Transverse colon (tissue), 4 donors: ENCODE measurements around the gene CD244. TPM values are rescaled to one million over a fixed set of nuclear protein-coding genes. Genes with fewer than 3 reads are reported as not detected.
A peak's percentile ranks its signal among the peaks of the same experiment; 100 is the strongest.

Source experiments
- DNase-seq: peaks from one replicate; pipeline ENCODE4 v3.0.0-alpha.2; 2019
- H3K27ac ChIP-seq, 4 donors: fragments of 200-600 bp; sonication (generic); 2 replicates each; pipeline ENCODE4 v1.5.1; 2016 to 2018; ENCODE audit warnings: inconsistent platforms in 4 of 4
- H3K27me3 ChIP-seq: fragments of 200-600 bp; sonication (generic); 2 replicates; pipeline ENCODE4 v1.5.1; 2017; ENCODE audit warnings: inconsistent platforms
- H3K36me3 ChIP-seq, 4 donors: fragments of 200-600 bp; sonication (generic); 2 replicates each; pipeline ENCODE4 v1.5.1; 2017 to 2019; ENCODE audit warnings: inconsistent platforms in 4 of 4
- H3K4me1 ChIP-seq, 4 donors: fragments of 200-600 bp; sonication (generic); 2 replicates each; pipeline ENCODE4 v1.5.1; 2017 to 2020; ENCODE audit warnings: inconsistent platforms in 4 of 4
- H3K4me3 ChIP-seq, 4 donors: fragments of 200-600 bp; sonication (generic); 1 replicate in 1 of 4; 2 replicates in 3 of 4; pipeline versions ENCODE4 v1.5.1 to v1.6.1; 2017 to 2019; ENCODE audit warnings: inconsistent platforms in 4 of 4
- H3K9me3 ChIP-seq, 2 donors: fragments of 200-600 bp; sonication (generic); 2 replicates each; pipeline ENCODE4 v1.5.1; 2017 to 2019; ENCODE audit warnings: inconsistent platforms in 2 of 2
- CTCF ChIP-seq, 5 experiments: fragments of 200-600 bp in 3 of 5; fragments of 450-650 bp in 2 of 5; sonication (generic) in 3 of 5; IDR thresholded peaks; 1 replicate in 2 of 5; 2 replicates in 3 of 5; pipeline ENCODE4 v1.5.1; 2016 to 2017; ENCODE audit warnings: antibody characterized with exemption in 5 of 5, inconsistent platforms in 3 of 5, mild to moderate bottlenecking in 2 of 5, moderate library complexity in 1 of 5
- EP300 ChIP-seq: sonication (generic); formaldehyde crosslinking; IDR thresholded peaks from one replicate; pipeline ENCODE4 v1.6.1; 2017; ENCODE audit warnings: antibody characterized with exemption, low read depth
- POLR2A ChIP-seq: fragments of 450-650 bp; IDR thresholded peaks from one replicate; pipeline ENCODE4 v1.6.1; 2016; ENCODE audit warnings: antibody characterized with exemption, mild to moderate bottlenecking, moderate library complexity
- POLR2AphosphoS5 ChIP-seq, 3 donors: sonication (generic); formaldehyde crosslinking; IDR thresholded peaks; one replicate each; pipeline ENCODE4 v1.6.1; 2016; ENCODE audit warnings: antibody characterized with exemption in 3 of 3
- WGBS, 2 donors: methylation state at CpG; one replicate each; pipeline ENCODE4 v1.1.5; 2018; ENCODE audit warnings: low coverage in 1 of 2; 5-methylcytosine and 5-hydroxymethylcytosine counted together
- in situ Hi-C, 4 donors: fragments of 200-750 bp; cut with MboI; loops; one replicate each; pipeline versions ENCODE4 v1.15.0 to v1.15.1; 2017; ENCODE audit warnings: low sequenced_read_pairs in 3 of 4, low pct_ligation_motif_present in 1 of 4, low pct_unique_long_range_greater_than_20kb in 1 of 4
- intact Hi-C: fragments of 100-400 bp; cut with DNase I; formaldehyde crosslinking; loops from one replicate; pipeline ENCODE4 v1.15.1; 2023; ENCODE audit warnings: low total_unique reads
- total RNA-seq, 4 donors: library from RNA; depleted of rRNA; stranded (reverse); fragments of >200 nt; gene quantifications; one replicate each; pipeline ENCODE4 v1.1.0, GENCODE V29; 2016

Gene CD244
- total RNA-seq, 4 donors from 2014 or later: 0.48 to 0.55 TPM; not detected in 2

DNA sequence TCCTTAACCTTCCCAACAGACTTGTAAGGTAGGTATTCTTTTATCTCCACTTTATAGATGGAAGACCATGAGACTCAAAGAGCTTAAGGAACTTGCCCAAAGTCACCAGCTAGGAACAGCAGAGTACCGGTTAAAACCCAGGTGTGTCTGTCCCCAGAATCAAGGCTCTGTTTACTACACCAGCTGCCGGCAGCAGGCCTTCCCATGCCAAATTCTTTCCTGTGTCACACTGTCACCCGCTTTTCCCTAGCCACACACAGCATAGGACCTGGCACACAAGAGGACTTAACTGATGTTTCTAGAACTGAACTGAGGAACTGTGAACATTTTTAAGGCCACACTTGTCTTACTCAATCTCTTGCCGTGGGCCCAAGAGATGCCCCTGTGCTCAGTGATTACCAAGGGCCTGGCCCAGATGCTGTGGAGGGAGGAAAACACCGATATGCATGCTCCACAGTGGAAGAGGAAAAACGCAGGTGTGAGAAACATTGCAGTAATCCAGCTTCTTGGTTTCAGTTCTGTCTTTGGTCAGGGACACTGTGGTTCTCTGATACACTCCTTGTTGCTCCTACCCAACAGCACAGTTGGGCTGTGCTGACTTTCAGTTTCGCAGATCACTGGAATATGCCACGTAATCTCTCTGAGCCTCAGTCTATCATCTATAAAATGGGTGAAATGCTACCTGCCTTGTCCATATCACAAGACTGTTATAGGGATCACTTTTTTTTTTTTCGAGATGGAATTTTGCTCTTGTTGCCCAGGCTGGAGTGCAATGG, 80.6 kb downstream of the CD244 start:
- Histone ChIP-seq H3K27me3 (no peaks in the 10 kb centered on the region), H3K9me3 (no peaks in the 10 kb centered on the region), H3K36me3 (no peaks in the 10 kb centered on the region), H3K4me1 (peaks cover 16 to 23% (median 21%) of the 10 kb centered on the region in 4 donors), H3K27ac (peak overlapping the region; percentile 80 to 90 (median 86)), H3K4me3 (no peak overlapping the region)
- 46 to 76% methylated on average over 4 to 9 of the region's 9 CpGs for WGBS, 2 donors
- in situ Hi-C loops: no loop called here
- no peak for TF ChIP-seq EP300
- TF ChIP-seq POLR2A: no peak
- peak in 1 of 3 donors; percentile 31 for TF ChIP-seq POLR2AphosphoS5 (IDR thresholded peaks at IDR 0.05)
- DNase-seq: peak; percentile 42
- intact Hi-C loops: no loop called here

- no peaks in the 10 kb centered on the region for H3K27me3 ChIP-seq
- 47 to 55% methylated on average over 6 to 8 of the region's 8 CpGs for WGBS, 2 donors
- intact Hi-C loops (no loop called here), in situ Hi-C loops (no loop called here)
- H3K4me3 ChIP-seq: no peak overlapping the region
- no peaks in the 10 kb centered on the region for H3K36me3 ChIP-seq
- DNase-seq: peak; percentile 78
- peak overlapping the region; percentile 80 to 90 (median 86) for H3K27ac ChIP-seq
- no peaks in the 10 kb centered on the region for H3K9me3 ChIP-seq
- TF ChIP-seq POLR2AphosphoS5 (IDR thresholded peaks at IDR 0.05) (peak in 2 of 3 donors; percentile 54 to 58), CTCF (IDR thresholded peaks at IDR 0.05) (no peak), POLR2A (no peak), EP300 (no peak)
- H3K4me1 ChIP-seq: peaks cover 16 to 23% (median 21%) of the 10 kb centered on the region in 4 donors
Observed at GRCh38 chr1:160781186-160781766, 81.4 kb downstream of the CD244 start.

GRCh38 chr1:160780398-160780755, 82.3 kb downstream of the CD244 start:
- DNase-seq: no peak
- H3K36me3 ChIP-seq: no peaks in the 10 kb centered on the region
- intact Hi-C loops (no loop called here), in situ Hi-C loops (no loop called here)
- WGBS, 2 donors: 77% methylated on average over 2 of the region's 2 CpGs; no CpG with 5 or more reads in 1 of the 2 donors
- H3K27me3 ChIP-seq: no peaks in the 10 kb centered on the region
- H3K4me3 ChIP-seq: no peak overlapping the region
- H3K4me1 ChIP-seq: peaks cover 16 to 23% (median 21%) of the 10 kb centered on the region in 4 donors
- peak overlapping the region; percentile 80 to 90 (median 86) for H3K27ac ChIP-seq
- TF ChIP-seq POLR2A (no peak), CTCF (IDR thresholded peaks at IDR 0.05) (no peak), POLR2AphosphoS5 (IDR thresholded peaks at IDR 0.05) (no peak), EP300 (no peak)
- no peaks in the 10 kb centered on the region for H3K9me3 ChIP-seq

Other genes starting within 250 kb of the CD244 start
- 1 to 10 TPM in 3 of 4 donors, not detected in 1; 1.1 to 3.3 (median 3.2) TPM for gene SLAMF1, start 215.8 kb downstream of the CD244 start, total RNA-seq
- 10 to 100 TPM in 2 of 4 donors, 1 to 10 TPM in 1, not detected in 1; 7.5 to 31.3 (median 17.6) TPM for gene CD48, start 151.1 kb downstream of the CD244 start, total RNA-seq
- gene SLAMF7, start 123.6 kb downstream of the CD244 start, total RNA-seq: 10 to 100 TPM in 1 of 4 donors, 1 to 10 TPM in 1, under 1 TPM in 1, not detected in 1; 0.20 to 15.4 (median 2.7) TPM
- 1 to 10 TPM in 3 of 4 donors, under 1 TPM in 1; 0.40 to 9.4 (median 1.8) TPM for gene LY9, start 66.7 kb downstream of the CD244 start, total RNA-seq
- gene ITLN1, start 22.3 kb upstream of the CD244 start, total RNA-seq: 100 to 1,000 TPM in 1 of 4 donors, 10 to 100 TPM in 1, 1 to 10 TPM in 1, not detected in 1; 9.5 to 256 (median 46.2) TPM
- gene ITLN2, start 91.9 kb upstream of the CD244 start, total RNA-seq: not detected
- 100 to 1,000 TPM in 2 of 4 donors, 10 to 100 TPM in 2; 91.7 to 126 (median 105) TPM for gene F11R, start 158.3 kb upstream of the CD244 start, total RNA-seq
- 100 to 1,000 TPM; 104 to 224 (median 191) TPM for gene TSTD1, start 176.1 kb upstream of the CD244 start, total RNA-seq
- 10 to 100 TPM; 34.4 to 78.2 (median 64.9) TPM for gene USF1, start 183.1 kb upstream of the CD244 start, total RNA-seq
- gene ARHGAP30, start 207.0 kb upstream of the CD244 start, total RNA-seq: 10 to 100 TPM in 1 of 4 donors, 1 to 10 TPM in 2, under 1 TPM in 1; 0.60 to 11.0 (median 4.4) TPM
- 1 to 10 TPM in 1 of 4 donors, under 1 TPM in 2, not detected in 1; 0.37 to 4.0 (median 0.82) TPM for gene NECTIN4, start 226.7 kb upstream of the CD244 start, total RNA-seq
- gene KLHDC9, start 235.5 kb upstream of the CD244 start, total RNA-seq: 10 to 100 TPM in 1 of 4 donors, 1 to 10 TPM in 1, under 1 TPM in 1, not detected in 1; 0.80 to 16.9 (median 8.7) TPM